Measurements from ENCODE around the gene INPP4A. TPM values are rescaled to one million over a fixed set of nuclear protein-coding genes. Genes with fewer than 3 reads are reported as not detected.

The INPP4A gene
- total RNA-seq, 1 experiment from 2014 or later = 11.2 TPM

GRCh38 chr2:98476192-98476868 is 31.7 kb downstream of the INPP4A start:
- DNase-seq (ENCODE audit: low spot score) = no peak

- DNase-seq (ENCODE audit: low spot score) = no peak
Measured at GRCh38 chr2:98477036-98477435, 32.4 kb downstream of the INPP4A start.

DNA sequence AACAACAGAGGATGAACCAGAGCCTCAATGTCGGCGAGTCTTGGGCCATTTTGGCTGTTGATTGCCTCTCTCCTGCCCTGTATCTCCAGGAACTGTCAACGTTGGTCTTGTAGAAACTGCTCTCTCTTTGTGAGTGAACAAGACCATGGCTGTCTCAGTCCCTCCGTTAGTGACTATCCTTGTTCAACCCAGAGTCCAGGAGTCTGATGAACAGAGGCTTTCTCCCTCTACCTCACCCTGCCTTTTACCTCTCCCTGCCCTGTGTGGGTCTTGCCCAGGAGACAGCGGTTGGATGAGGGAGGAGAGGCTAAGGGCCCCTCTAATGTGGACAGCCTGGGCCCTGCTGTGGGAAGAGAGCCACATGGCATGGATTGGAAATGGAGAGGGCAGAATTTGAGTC is 32.8 kb downstream of the INPP4A start:
- no peak for DNase-seq (ENCODE audit: low spot score)

DNA sequence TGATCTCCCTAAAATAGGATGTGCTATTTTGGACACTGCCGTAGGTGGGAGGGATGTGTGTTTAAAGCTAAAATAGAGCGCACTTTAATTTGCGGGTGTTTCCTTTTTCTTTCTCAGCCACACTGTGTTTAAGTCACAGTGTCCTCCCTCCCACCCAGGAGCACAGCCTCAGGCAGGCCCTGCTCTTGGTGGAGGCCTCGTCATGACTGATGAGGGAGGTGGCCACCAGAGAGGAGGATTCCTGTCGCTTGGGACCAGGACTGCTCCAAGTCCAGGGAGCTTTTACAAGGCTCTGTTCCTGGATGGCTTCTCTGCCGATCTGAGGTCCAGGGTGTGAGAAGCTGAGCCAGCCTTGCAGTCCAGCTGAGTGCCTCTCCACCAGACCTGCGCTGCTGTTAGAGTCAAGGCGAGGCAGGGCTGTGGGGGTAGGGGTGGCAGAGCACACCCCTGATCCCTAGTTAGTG is 33.5 kb downstream of the INPP4A start:
- DNase-seq (ENCODE audit: low spot score) = no peak

DNA sequence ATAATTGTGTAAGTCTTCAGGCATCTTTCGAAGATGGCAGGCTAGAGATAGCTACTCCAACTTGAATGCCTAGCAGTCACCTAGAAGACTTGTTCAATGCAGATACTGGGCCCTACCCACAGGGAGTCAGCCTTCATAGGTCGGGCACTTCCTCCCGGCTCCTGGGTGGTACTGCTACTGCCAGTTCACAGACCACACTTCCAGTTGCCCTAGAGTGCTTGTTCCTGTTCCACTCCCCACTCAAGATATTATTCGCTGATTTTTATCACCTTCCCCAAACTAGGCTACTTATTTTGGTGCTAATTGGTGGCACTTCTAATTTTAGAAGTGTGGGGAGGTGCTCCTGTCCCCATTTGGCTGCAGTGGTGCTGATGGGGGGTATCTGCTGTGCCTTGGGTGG is 34.2 kb downstream of the INPP4A start:
- DNase-seq (ENCODE audit: low spot score) = no peak

- no peak for DNase-seq (ENCODE audit: low spot score)
Measured at GRCh38 chr2:98479371-98479770, 34.7 kb downstream of the INPP4A start.

DNA sequence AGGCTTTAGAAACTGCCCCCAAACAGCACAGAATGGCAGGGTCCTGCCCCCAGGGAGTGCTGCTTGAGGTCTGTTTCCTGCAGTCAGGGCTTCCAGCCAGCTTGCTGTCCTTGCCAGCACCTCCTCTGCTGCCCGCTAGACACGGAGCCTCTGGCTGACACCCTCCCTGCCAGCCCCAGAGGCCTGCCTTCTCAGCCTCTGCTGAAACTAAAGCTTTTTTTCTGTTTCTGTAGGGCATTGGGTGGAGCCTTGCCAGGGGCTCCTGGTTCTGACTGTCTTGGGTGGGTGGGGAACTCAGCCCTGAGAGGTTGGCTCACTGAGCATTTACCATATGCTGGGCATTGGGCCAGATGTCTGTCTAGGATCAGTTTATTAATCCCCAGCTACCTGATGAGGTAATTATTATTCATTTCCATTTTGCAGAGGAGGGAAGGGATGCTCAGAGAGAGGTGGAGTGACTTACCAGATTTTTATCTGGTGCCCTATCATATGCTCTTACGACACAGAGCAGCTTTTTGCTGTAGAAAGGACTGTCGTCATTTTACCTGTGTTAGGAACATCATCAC is 35.4 kb downstream of the INPP4A start:
- peak; percentile 68 for DNase-seq (ENCODE audit: low spot score)

- DNase-seq (ENCODE audit: low spot score) = no peak
Measured at GRCh38 chr2:98480598-98480997, 35.9 kb downstream of the INPP4A start.

- no peak for DNase-seq (ENCODE audit: low spot score)
Measured at GRCh38 chr2:98482362-98482761, 37.7 kb downstream of the INPP4A start.

GRCh38 chr2:98483257-98483861 is 38.7 kb downstream of the INPP4A start:
- no peak for DNase-seq (ENCODE audit: low spot score)

DNA sequence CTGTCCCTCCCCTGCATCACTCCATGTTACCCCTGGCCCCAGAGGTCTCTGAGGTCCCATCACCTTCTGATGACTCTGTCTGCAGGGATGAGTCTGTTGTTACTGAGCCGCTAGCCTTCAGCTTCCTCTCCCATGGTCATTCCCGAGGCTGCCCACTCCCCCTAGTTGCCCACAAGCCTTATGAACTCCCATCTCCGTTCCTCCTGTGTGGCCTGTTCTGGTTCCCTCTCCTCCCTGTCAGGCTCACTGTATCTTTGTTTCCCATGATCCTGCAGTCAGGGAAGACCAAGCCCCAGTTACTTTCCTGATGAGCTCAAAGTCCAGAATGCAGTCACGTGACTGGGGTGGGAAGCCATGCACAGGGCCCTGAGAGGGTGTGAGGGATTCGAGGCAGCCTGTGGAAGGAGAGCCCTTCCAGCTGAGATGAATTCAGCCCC is 39.5 kb downstream of the INPP4A start:
- no peak for DNase-seq (ENCODE audit: low spot score)

GRCh38 chr2:98484652-98485452 is 40.2 kb downstream of the INPP4A start:
- no peak for DNase-seq (ENCODE audit: low spot score)

DNA sequence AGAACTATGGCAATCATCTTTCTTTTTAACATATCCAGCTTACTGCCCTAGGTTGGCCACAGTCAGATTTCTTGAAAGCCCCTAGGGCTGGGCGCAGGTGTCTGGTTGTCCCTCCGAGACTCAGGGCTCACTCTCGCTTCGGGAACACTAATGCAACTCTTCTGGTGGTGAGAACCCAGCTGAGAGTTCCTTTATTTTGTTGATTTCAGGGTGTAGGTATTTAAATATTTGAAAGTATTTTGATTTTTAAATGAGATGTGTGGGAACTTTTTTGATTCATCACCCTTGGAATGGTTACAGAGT is 40.7 kb downstream of the INPP4A start:
- DNase-seq (ENCODE audit: low spot score) = no peak

- DNase-seq (ENCODE audit: low spot score) = no peak
Measured at GRCh38 chr2:98486374-98486981, 41.8 kb downstream of the INPP4A start.

DNA sequence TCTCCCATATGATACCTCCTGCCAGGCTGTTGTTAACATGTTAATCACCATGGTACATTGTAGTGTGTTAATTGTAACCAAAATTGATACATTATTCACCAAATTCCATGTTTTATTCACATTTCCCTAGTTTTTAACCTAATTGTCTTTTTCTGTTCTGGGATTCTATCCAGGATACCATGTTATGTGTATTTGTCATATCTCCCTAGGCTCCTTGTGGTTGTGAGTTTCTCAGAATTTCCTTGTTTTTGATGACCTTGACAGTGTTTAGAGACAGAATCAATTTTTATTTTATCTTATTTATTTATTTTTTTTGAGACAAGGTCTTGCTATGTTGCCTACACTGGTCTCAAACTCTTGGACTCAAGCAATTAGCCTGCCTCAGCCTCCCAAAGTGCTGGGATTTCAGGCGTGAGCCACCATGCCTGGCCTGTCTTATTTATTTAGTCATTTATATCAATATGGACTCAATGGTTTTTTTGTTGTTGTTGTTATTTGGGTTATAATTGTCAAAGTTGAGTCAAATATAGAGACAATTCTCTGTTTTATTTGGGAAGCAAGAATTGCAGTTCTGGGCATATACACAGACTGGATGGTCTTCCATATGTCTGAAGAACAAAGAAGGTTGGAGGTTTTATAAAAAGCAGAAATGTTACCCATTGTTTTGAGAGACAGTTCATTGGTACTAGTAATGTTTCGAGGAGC is 42.6 kb downstream of the INPP4A start:
- DNase-seq (ENCODE audit: low spot score) = no peak

DNA sequence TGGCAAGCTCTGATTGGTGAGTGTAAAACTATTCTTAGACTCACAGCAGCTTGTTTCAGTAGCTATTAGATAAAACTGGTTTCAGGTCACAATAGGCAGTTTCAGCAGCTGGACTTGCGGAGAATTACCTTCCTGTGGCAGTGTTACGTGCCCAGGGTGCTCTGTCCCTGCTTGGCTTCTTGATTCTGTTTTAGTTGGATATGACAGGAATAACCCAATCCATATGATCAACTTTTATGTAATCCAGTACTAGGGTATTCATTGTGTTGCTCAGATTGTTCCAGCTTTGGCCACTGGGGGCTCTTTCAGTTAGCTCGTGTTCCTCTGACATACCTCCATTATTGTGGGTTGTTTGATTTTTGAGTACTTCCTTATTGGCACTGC is 43.1 kb downstream of the INPP4A start:
- no peak for DNase-seq (ENCODE audit: low spot score)

DNA sequence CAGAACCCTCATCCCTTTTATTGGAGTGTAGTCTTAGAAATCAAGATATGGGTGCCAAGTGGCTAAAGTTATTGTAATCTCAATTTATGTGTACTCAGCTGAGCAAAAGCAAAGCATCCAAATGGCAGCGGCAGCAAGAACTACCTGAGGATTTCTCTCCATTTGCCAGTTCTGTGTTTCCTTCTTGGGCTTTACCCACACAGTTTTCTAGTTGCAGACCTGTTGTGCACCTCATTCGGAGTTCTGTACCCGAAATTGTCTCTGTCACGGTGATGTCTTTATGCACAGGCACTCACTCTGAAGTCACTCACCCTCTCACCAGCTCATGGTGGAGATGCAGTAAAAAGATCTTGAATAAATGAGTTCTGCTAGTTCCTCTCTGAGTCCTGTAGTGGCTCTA is 43.6 kb downstream of the INPP4A start:
- no peak for DNase-seq (ENCODE audit: low spot score)

- no peak for DNase-seq (ENCODE audit: low spot score)
Measured at GRCh38 chr2:98489486-98489885, 44.8 kb downstream of the INPP4A start.

- no peak for DNase-seq (ENCODE audit: low spot score)
Measured at GRCh38 chr2:98489971-98490962, 45.6 kb downstream of the INPP4A start.

DNA sequence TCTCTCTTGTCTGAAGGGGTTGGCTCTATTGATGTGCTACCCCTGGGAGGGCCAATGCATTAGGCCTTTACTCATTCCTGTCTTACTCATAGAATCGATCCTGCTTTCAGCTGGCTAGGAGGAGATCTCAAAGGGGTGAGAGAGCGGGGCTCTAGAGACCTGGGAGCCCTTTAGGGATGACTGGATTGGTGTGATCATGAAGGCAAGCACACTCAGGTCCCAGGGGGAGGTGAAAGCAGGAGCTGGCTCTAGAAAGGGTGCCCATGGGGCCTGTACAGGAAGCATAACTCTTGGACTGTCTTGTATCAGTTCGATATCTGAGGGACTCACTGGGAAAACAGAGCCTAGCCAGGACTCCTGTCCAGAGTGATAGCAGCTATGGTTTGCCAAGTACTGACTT is 47.8 kb downstream of the INPP4A start:
- no peak for DNase-seq (ENCODE audit: low spot score)

Data from H4 (cell line).